ENCODE data around the gene OR7G2.
"Not testable (repeated sequence)": the region's sequence is repeated elsewhere in the genome, so short reads cannot be mapped to it uniquely, and the experiment has no call there.

The OR7G2 gene

GRCh38 chr19:9057505-9058258 is 49.6 kb downstream of the OR7G2 start:
- no peak overlapping the region for H3K4me3 ChIP-seq (ENCODE audit: low read length)
- TF ChIP-seq ZNF274 (IDR thresholded peaks at IDR 0.05; ENCODE audit: low read depth, low read length): no peak

GRCh38 chr19:9056131-9056530 is 51.1 kb downstream of the OR7G2 start:
- H3K4me3 ChIP-seq (ENCODE audit: low read length): not testable (repeated sequence)

GRCh38 chr19:9054765-9055164 is 52.5 kb downstream of the OR7G2 start:
- TF ChIP-seq ZNF274 (IDR thresholded peaks at IDR 0.05; ENCODE audit: low read depth, low read length): no peak
- no peak overlapping the region for H3K4me3 ChIP-seq (ENCODE audit: low read length)

- TF ChIP-seq ZNF274 (IDR thresholded peaks at IDR 0.05; ENCODE audit: low read depth, low read length): no peak
- H3K4me3 ChIP-seq (ENCODE audit: low read length): no peak overlapping the region
Observed at GRCh38 chr19:9054207-9054606, 53.1 kb downstream of the OR7G2 start.

GRCh38 chr19:9053674-9054073 is 53.6 kb downstream of the OR7G2 start:
- H3K4me3 ChIP-seq (ENCODE audit: low read length): not testable (repeated sequence)

- no peak overlapping the region for H3K4me3 ChIP-seq (ENCODE audit: low read length)
- TF ChIP-seq ZNF274 (IDR thresholded peaks at IDR 0.05; ENCODE audit: low read depth, low read length): no peak
Observed at GRCh38 chr19:9052894-9053293, 54.4 kb downstream of the OR7G2 start.

Data from GM08714 (cell line).